Amygdala (tissue), 56 donors: ENCODE results near the gene ZNF316.

ENCODE experiments used
- DNase-seq, 56 donors: peaks; one replicate each; lab custom pipeline; 2025; lab: John Stamatoyannopoulos, UW

Gene ZNF316

GRCh38 chr7:6643915-6644625, 7.0 kb downstream of the ZNF316 start:
- no peak for DNase-seq

- no peak for DNase-seq
These were observed 7.6 kb downstream of the ZNF316 start for GRCh38 chr7:6644728-6645127.

- DNase-seq: no peak
These were observed 9.3 kb downstream of the ZNF316 start for GRCh38 chr7:6646465-6646864.

GRCh38 chr7:6647080-6647479, 10.0 kb downstream of the ZNF316 start:
- DNase-seq: no peak

- no peak for DNase-seq
These were observed 10.4 kb downstream of the ZNF316 start for GRCh38 chr7:6647541-6647940.

- no peak for DNase-seq
These were observed 11.1 kb downstream of the ZNF316 start for GRCh38 chr7:6648066-6648814.

GRCh38 chr7:6648815-6649104, 11.6 kb downstream of the ZNF316 start:
- no peak for DNase-seq

GRCh38 chr7:6649241-6649961, 12.3 kb downstream of the ZNF316 start:
- no peak for DNase-seq

GRCh38 chr7:6650086-6650485, 13.0 kb downstream of the ZNF316 start:
- DNase-seq: no peak

- DNase-seq: no peak
These were observed 13.4 kb downstream of the ZNF316 start for GRCh38 chr7:6650521-6651011.

- no peak for DNase-seq
These were observed 14.8 kb downstream of the ZNF316 start for GRCh38 chr7:6651851-6652445.

GRCh38 chr7:6652446-6653011, 15.4 kb downstream of the ZNF316 start:
- DNase-seq: no peak

GRCh38 chr7:6653071-6654003, 16.2 kb downstream of the ZNF316 start:
- DNase-seq: no peak

GRCh38 chr7:6654113-6654841, 17.2 kb downstream of the ZNF316 start:
- DNase-seq: no peak

- no peak for DNase-seq
These were observed 17.9 kb downstream of the ZNF316 start for GRCh38 chr7:6654842-6655610.

GRCh38 chr7:6655636-6656385, 18.7 kb downstream of the ZNF316 start:
- no peak for DNase-seq

- no peak for DNase-seq
These were observed 19.3 kb downstream of the ZNF316 start for GRCh38 chr7:6656413-6656812.
